Mammary epithelial cell (primary cell): Measurements from ENCODE around the gene TET2.

Experiments
- EZH2 ChIP-seq: IDR thresholded peaks from 2 replicates; pipeline ENCODE4 v1.6.1; 2012; ENCODE audit warnings: low read length, inconsistent platforms, borderline replicate concordance
- TF ChIP-seq, protein P1 (sequence below), 2 donors: IDR thresholded peaks in 1 of 2; conservative IDR thresholded peaks in 1 of 2; 2 replicates each; pipeline ENCODE4 v1.5.1; 2011 to 2012; ENCODE audit warnings: inconsistent platforms in 2 of 2, low read length in 2 of 2, mild to moderate bottlenecking in 2 of 2, control low read depth in 1 of 2, low read depth in 1 of 2; ENCODE audit not compliant: insufficient read depth in 1 of 2; ENCODE audit errors: extremely low read depth in 1 of 2

DNA sequence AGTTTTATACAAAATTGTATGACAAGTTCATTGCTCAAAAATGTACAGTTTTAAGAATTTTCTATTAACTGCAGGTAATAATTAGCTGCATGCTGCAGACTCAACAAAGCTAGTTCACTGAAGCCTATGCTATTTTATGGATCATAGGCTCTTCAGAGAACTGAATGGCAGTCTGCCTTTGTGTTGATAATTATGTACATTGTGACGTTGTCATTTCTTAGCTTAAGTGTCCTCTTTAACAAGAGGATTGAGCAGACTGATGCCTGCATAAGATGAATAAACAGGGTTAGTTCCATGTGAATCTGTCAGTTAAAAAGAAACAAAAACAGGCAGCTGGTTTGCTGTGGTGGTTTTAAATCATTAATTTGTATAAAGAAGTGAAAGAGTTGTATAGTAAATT is 131.0 kb downstream of the TET2 start:
- TF ChIP-seq, protein P1, sequence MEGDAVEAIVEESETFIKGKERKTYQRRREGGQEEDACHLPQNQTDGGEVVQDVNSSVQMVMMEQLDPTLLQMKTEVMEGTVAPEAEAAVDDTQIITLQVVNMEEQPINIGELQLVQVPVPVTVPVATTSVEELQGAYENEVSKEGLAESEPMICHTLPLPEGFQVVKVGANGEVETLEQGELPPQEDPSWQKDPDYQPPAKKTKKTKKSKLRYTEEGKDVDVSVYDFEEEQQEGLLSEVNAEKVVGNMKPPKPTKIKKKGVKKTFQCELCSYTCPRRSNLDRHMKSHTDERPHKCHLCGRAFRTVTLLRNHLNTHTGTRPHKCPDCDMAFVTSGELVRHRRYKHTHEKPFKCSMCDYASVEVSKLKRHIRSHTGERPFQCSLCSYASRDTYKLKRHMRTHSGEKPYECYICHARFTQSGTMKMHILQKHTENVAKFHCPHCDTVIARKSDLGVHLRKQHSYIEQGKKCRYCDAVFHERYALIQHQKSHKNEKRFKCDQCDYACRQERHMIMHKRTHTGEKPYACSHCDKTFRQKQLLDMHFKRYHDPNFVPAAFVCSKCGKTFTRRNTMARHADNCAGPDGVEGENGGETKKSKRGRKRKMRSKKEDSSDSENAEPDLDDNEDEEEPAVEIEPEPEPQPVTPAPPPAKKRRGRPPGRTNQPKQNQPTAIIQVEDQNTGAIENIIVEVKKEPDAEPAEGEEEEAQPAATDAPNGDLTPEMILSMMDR (conservative IDR thresholded peaks at IDR 0.05 in 1 of 2, IDR thresholded peaks at IDR 0.05 in 1 of 2; ENCODE audit: extremely low read depth in 1 of 2, insufficient read depth in 1 of 2, low read depth in 1 of 2, low read length in 2 of 2) = no peak
- no peak for TF ChIP-seq EZH2
